GM12891 (cell line): Measurements from ENCODE around the gene NDUFA5.

Experiments used
- POLR2A ChIP-seq: IDR thresholded peaks from 2 replicates; pipeline ENCODE4 v1.6.1; 2011; ENCODE audit warnings: low read depth, low read length, control low read depth
- POLR2AphosphoS5 ChIP-seq: IDR thresholded peaks from 2 replicates; pipeline ENCODE4 v1.6.1; 2011; ENCODE audit warnings: low read depth, low read length, control low read depth

- TF ChIP-seq POLR2A (no peak), POLR2AphosphoS5 (no peak)
Observed at GRCh38 chr7:123557016-123557397, 611 bp downstream of the NDUFA5 start.
